ENCODE measurements around the gene TLE3.

The TLE3 gene

GRCh38 chr15:70044168-70044567, 53.5 kb downstream of the TLE3 start:
- no peaks in the 10 kb centered on the region for H3K79me2 ChIP-seq (ENCODE audit: insufficient read depth, low read length)
- H4K20me1 ChIP-seq (ENCODE audit: insufficient read depth, low read length), result no peaks in the 10 kb centered on the region; the same call in 1 of the 2 replicates
- no peak overlapping the region for H3K4me2 ChIP-seq (ENCODE audit: insufficient read depth, low read length)
- no peak overlapping the region for H2AFZ ChIP-seq (ENCODE audit: low read depth, low read length)
- H3K27me3 ChIP-seq (ENCODE audit: insufficient read depth, low read length, poor library complexity), result peaks cover 4% of the 10 kb centered on the region
- no peaks in the 10 kb centered on the region for H3K36me3 ChIP-seq (ENCODE audit: insufficient read depth, low read length)
- H3K4me3 ChIP-seq (ENCODE audit: low read depth in 1 of 2, low read length in 2 of 2), result no peak overlapping the region
- ATAC-seq (ENCODE audit: insufficient read depth, low read depth) (no peak), DNase-seq (no peak)
- H3K27ac ChIP-seq (ENCODE audit: low read length), result no peak overlapping the region
- no peak for TF ChIP-seq CTCF (IDR thresholded peaks at IDR 0.05; ENCODE audit: borderline replicate concordance, extremely low read depth, low read length, poor library complexity, severe bottlenecking)
- TF ChIP-seq EZH2 (IDR thresholded peaks at IDR 0.05; ENCODE audit: borderline replicate concordance, low read depth, low read length, severe bottlenecking), result no peak
- no peak overlapping the region for H3K9ac ChIP-seq (ENCODE audit: low read depth, low read length)
- H3K9me3 ChIP-seq (ENCODE audit: insufficient read depth, low read length, severe bottlenecking), result no peaks in the 10 kb centered on the region
- no peaks in the 10 kb centered on the region for H3K4me1 ChIP-seq (ENCODE audit: insufficient read depth, low read length)

GRCh38 chr15:70043590-70043989, 54.1 kb downstream of the TLE3 start:
- Histone ChIP-seq H4K20me1 (ENCODE audit: insufficient read depth, low read length) (no peaks in the 10 kb centered on the region; the same call in 1 of the 2 replicates), H3K27me3 (ENCODE audit: insufficient read depth, low read length, poor library complexity) (peaks cover 4% of the 10 kb centered on the region), H2AFZ (ENCODE audit: low read depth, low read length) (no peak overlapping the region), H3K4me1 (ENCODE audit: insufficient read depth, low read length) (no peaks in the 10 kb centered on the region), H3K4me3 (ENCODE audit: low read depth in 1 of 2, low read length in 2 of 2) (no peak overlapping the region), H3K36me3 (ENCODE audit: insufficient read depth, low read length) (no peaks in the 10 kb centered on the region), H3K79me2 (ENCODE audit: insufficient read depth, low read length) (no peaks in the 10 kb centered on the region), H3K9ac (ENCODE audit: low read depth, low read length) (no peak overlapping the region), H3K4me2 (ENCODE audit: insufficient read depth, low read length) (no peak overlapping the region), H3K9me3 (ENCODE audit: insufficient read depth, low read length, severe bottlenecking) (no peaks in the 10 kb centered on the region), H3K27ac (ENCODE audit: low read length) (no peak overlapping the region)
- ATAC-seq (ENCODE audit: insufficient read depth, low read depth) (no peak), DNase-seq (no peak)
- no peak for TF ChIP-seq EZH2 (IDR thresholded peaks at IDR 0.05; ENCODE audit: borderline replicate concordance, low read depth, low read length, severe bottlenecking)

GRCh38 chr15:70042553-70043214, 55.0 kb downstream of the TLE3 start:
- no peaks in the 10 kb centered on the region for H3K36me3 ChIP-seq (ENCODE audit: insufficient read depth, low read length)
- DNase-seq, result no peak
- no peak overlapping the region for H3K27ac ChIP-seq (ENCODE audit: low read length)
- peaks cover 4% of the 10 kb centered on the region for H3K27me3 ChIP-seq (ENCODE audit: insufficient read depth, low read length, poor library complexity)
- no peak overlapping the region for H3K4me2 ChIP-seq (ENCODE audit: insufficient read depth, low read length)
- TF ChIP-seq CTCF (IDR thresholded peaks at IDR 0.05; ENCODE audit: borderline replicate concordance, extremely low read depth, low read length, poor library complexity, severe bottlenecking) (no peak), EZH2 (IDR thresholded peaks at IDR 0.05; ENCODE audit: borderline replicate concordance, low read depth, low read length, severe bottlenecking) (no peak)
- H2AFZ ChIP-seq (ENCODE audit: low read depth, low read length), result no peak overlapping the region
- no peaks in the 10 kb centered on the region for H3K4me1 ChIP-seq (ENCODE audit: insufficient read depth, low read length)
- no peaks in the 10 kb centered on the region for H3K79me2 ChIP-seq (ENCODE audit: insufficient read depth, low read length)
- H4K20me1 ChIP-seq (ENCODE audit: insufficient read depth, low read length), result no peaks in the 10 kb centered on the region; the same call in 1 of the 2 replicates
- H3K9me3 ChIP-seq (ENCODE audit: insufficient read depth, low read length, severe bottlenecking), result no peaks in the 10 kb centered on the region
- H3K9ac ChIP-seq (ENCODE audit: low read depth, low read length), result no peak overlapping the region
- H3K4me3 ChIP-seq (ENCODE audit: low read depth in 1 of 2, low read length in 2 of 2), result no peak overlapping the region
- ATAC-seq (ENCODE audit: insufficient read depth, low read depth), result no peak

GRCh38 chr15:70039917-70040316, 57.8 kb downstream of the TLE3 start:
- Histone ChIP-seq H4K20me1 (ENCODE audit: insufficient read depth, low read length) (no peaks in the 10 kb centered on the region), H3K79me2 (ENCODE audit: insufficient read depth, low read length) (no peaks in the 10 kb centered on the region), H3K4me3 (ENCODE audit: low read depth in 1 of 2, low read length in 2 of 2) (no peak overlapping the region), H3K9me3 (ENCODE audit: insufficient read depth, low read length, severe bottlenecking) (no peaks in the 10 kb centered on the region), H3K9ac (ENCODE audit: low read depth, low read length) (no peak overlapping the region), H2AFZ (ENCODE audit: low read depth, low read length) (no peak overlapping the region), H3K27me3 (ENCODE audit: insufficient read depth, low read length, poor library complexity) (peaks cover 9% of the 10 kb centered on the region), H3K4me2 (ENCODE audit: insufficient read depth, low read length) (no peak overlapping the region), H3K4me1 (ENCODE audit: insufficient read depth, low read length) (no peaks in the 10 kb centered on the region), H3K36me3 (ENCODE audit: insufficient read depth, low read length) (no peaks in the 10 kb centered on the region), H3K27ac (ENCODE audit: low read length) (no peak overlapping the region)
- TF ChIP-seq EZH2 (IDR thresholded peaks at IDR 0.05; ENCODE audit: borderline replicate concordance, low read depth, low read length, severe bottlenecking) (no peak), CTCF (IDR thresholded peaks at IDR 0.05; ENCODE audit: borderline replicate concordance, extremely low read depth, low read length, poor library complexity, severe bottlenecking) (no peak)
- ATAC-seq (ENCODE audit: insufficient read depth, low read depth) (no peak), DNase-seq (no peak)

All from DND-41 (cell line).